GM11168 (cell line): ENCODE measurements around the gene TMCO5A.
"Not testable (repeated sequence)": the region's sequence is repeated elsewhere in the genome, so short reads cannot be mapped to it uniquely, and the experiment has no call there.

ENCODE experiments used
- in situ Hi-C: fragments of 300-500 bp; cut with MboI; formaldehyde crosslinking; loops from one replicate; pipeline ENCODE4 v1.12.0; 2022; ENCODE audit warnings: low sequenced_read_pairs; ENCODE audit not compliant: unreplicated experiment

Gene TMCO5A

GRCh38 chr15:37960742-37961141 is 26.3 kb downstream of the TMCO5A start:
- in situ Hi-C loops, result not testable (repeated sequence)

GRCh38 chr15:37967788-37968187 is 33.3 kb downstream of the TMCO5A start:
- in situ Hi-C loops, result no loop called here

- in situ Hi-C loops, result no loop called here
Measured at GRCh38 chr15:37973856-37974255, 39.4 kb downstream of the TMCO5A start.

- in situ Hi-C loops, result no loop called here
Measured at GRCh38 chr15:37978231-37978630, 43.8 kb downstream of the TMCO5A start.

GRCh38 chr15:37979671-37980409 is 45.4 kb downstream of the TMCO5A start:
- in situ Hi-C loops, result no loop called here

- in situ Hi-C loops, result no loop called here
Measured at GRCh38 chr15:37981201-37981600, 46.8 kb downstream of the TMCO5A start.

- in situ Hi-C loops, result no loop called here
Measured at GRCh38 chr15:37981775-37982174, 47.3 kb downstream of the TMCO5A start.

- in situ Hi-C loops, result no loop called here
Measured at GRCh38 chr15:37984368-37984767, 49.9 kb downstream of the TMCO5A start.

GRCh38 chr15:37995461-37996347 is 61.3 kb downstream of the TMCO5A start:
- in situ Hi-C loops, result no loop called here
